ENCODE measurements around the gene RAPGEF4.

Gene RAPGEF4

DNA sequence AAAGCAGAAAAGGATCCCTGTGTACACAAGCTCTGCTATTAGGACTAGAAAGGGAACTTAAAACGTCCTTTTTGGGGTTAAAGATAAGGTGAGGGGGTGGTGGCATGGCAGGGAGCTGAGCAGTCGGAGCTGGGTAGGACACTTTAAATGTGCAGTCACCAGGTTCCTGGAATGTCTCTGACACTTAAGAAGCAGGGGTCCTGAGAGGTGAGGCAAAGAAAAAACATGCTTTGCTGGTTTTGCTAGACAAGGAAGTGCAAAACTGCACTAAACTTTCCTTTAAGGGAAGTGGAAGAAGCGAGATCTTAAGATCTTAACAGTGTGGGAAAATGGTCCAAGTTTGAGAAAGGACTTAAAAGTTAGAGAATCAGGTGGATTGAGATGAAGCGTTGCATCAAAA lies 240.5 kb downstream of the RAPGEF4 start:
- DNase-seq: no peak

DNA sequence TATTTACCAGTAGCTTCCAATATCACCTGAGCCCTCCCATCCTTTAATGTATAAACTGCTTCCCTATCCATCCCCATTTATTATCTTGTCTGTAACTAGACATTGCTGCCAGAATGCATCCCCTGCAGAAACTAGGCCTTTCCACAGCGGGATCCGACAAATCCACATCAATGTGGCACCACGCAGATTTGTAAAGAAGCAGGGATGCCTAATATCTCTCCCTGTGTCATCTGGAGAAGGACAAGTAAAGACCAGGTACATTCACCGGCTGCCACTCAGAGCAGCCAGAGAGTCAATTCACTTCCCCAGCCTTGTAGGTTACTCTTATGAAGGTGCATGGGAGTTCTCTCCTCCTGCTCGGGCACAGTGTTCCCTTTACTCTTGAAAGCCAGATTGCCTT lies 241.2 kb downstream of the RAPGEF4 start:
- DNase-seq: no peak

DNA sequence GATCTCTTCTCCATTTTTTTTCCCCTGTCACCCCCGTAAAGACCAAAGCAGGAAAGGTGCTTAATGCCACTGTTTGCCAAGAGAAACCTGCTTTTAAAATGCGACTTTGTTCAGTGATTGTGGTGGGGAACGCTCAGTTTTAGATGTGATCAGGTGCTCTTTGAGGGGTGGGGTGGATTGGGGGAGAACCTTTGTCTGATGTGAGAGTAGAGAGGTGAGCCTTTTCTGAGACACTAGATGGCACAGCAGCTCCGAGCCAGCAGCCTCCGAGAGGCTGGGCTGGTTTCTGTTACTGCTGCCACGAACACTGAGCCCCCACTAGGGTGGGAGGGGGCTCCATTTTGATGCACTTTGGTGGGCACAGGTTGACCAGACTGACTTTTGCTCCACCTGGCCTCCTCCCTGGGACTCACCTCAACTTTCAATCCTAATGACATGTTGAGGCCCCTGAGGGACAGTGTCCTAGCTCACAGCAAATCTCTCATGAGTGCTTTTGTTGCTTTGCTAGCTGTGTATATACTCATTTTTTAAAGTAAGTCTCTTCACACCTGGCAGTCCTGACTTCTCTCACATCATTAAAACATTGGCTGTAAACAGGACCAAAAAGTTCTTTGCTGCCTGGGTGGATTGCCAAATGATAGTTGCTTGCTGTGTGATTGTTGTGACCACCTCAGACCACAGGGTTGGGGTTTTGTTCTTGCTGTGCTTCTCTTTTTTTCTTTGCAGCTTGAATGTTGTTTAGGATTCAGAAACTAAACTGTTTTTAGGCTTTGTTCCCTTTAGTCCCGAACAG lies 241.8 kb downstream of the RAPGEF4 start:
- DNase-seq: no peak

DNA sequence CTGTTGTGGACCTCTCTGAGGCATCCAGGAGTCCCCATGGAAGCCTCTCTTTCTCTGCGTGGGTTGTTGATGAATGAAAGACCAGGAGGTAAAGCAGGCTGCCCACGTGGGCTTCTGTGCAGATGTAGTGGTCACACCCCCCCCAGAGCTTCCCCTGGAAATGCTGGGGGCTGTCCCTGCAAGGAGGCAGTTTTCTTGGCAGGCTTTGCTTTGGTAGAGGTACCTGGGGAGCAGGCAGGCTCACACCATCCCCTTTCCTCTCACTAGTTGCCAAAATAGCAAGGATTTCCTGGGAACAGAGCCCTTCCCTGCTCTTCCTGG lies 242.4 kb downstream of the RAPGEF4 start:
- DNase-seq: no peak

DNA sequence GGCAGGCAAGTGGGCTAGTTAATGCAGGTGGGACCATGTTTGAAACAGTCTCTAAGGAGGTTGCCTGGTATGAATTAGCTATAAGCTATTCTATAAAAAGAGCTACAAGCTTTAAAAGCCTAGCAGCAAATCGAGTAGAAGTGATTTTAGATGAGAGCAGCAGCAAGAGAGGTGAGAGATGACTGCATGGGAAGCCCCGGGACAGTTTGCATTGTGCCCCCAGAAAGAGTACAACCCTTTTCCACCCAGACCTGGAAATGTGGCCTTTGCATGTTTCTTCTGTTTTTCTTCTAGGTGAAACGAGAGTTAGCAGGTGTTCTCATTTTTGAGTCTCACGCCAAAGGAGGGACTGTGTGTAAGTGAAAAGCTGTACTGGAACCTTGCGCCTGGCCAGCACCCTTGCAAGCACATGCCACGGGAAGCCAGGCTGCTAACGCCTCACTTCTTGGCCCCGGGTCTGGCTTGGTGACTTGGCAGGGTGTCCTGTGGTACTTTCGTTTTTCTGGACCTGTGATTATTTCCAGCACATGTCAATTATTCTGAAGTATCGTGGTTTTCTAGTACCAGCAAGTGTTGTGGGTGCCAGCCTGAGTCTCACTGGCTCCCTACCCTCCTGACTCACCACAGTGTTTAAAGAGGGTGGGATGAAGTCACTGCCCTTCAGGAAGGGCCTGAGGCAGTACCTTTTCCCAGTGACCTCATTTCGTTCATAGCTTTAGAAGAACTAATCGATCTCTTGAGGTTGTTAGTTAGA lies 249.7 kb downstream of the RAPGEF4 start:
- peak; percentile 88 for DNase-seq

DNA sequence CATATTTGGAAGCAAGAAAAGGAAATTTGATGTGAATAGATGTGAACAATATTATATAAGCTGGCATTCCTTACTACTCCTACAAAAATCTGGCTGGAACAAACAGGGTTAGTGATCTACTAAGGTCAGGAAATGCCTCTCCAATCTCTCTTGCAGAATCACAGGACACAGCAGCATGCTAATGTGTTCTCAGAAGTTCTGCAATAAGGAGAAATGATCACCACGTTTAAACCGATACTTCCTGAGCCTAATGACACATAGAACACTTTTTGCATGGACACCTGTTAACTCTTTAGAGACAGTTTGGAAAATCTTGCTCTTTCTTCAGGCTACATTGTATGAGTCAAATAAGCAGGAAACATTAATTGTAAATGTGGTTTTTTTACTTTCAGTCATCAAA lies 250.4 kb downstream of the RAPGEF4 start:
- DNase-seq: peak; percentile 18

DNA sequence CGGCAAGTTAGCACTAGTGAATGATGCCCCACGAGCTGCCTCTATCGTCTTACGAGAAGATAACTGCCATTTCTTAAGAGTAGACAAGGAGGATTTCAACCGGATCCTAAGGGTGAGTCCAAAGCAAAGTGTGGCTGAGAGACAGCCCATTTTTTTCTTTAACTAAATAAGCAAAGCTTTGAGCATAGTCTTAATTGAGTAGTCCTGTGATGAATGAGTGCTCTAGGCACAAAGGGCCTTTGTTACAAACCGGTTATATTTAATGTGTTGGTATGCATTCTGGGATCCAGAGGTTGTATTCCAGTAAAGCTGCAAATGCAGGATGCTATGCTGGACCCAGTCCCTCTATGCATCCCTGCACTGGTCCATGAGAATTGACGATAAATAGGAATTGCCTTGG lies 253.1 kb downstream of the RAPGEF4 start:
- no peak for DNase-seq

DNA sequence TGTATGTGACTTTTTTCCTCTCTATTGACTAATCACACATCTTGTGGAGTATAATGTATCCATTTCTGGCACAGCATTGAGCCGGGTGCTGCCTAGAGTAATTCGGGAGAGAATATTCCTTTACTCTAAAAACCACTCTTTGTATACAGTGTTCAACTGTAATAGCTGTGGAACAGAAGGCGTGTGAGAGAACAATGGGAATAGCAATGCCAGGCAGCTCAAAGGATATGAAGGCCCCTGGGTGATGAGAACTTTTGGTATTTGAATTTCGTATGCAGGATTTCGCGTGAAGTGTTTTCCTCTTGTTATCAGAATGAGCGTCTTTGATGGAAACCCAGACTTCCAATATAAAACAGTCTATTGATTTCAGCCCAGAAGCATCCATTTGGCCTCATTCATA lies 255.4 kb downstream of the RAPGEF4 start:
- no peak for DNase-seq

DNA sequence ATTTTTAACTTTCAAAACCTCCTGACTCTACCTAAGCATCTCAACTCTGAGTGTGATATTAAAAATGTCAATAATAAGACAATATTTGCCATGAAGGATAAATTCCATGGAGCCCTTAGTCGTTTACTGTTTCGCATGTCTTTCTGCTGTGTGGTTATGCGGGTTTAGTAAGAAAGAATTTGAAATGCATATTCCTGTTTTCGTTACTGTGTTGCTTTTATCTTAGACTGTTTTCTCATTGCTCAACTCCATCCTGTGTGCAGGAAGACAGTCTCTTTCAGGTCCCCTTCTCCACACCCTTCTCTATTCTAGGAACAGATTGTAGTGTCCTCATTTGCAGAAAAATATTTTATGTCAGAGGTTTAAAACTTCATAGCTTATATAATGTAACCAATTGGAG lies 257.5 kb downstream of the RAPGEF4 start:
- DNase-seq: no peak

DNA sequence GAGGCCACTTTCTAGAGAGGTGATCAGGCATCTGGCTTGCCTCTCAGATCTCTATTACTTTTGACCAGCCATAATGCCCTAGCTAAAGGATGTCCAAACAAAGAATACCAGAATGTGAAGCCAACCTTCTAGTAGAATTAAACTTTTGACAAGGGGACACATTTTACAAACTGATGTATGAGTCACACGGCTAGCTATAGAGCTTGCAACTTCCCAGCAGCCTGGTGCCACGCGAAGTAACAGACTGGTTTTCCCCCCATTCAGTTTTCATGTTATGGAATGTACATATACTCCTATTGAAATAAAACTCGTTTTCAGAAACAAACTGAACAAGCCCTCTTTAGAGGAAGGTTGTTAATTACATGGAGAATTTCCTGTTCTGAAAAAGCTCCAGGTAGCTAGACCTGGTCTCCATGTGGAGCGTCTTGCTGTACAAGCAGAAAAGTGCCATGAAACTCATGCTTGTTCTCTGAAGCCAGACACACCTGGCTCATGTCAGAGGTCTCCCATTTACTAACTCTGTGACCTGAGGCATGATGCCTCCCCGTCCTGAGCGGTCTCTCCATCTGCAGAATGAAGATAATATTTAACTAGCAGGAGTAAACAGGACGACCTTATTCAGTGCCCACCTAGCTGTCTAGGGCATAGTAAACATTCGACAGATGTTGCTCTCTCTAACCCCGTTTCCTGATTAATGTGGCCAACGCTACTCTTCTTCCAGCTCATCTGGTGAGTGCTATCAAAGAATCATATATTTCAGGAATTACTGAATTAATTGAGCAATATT lies 258.5 kb downstream of the RAPGEF4 start:
- DNase-seq: no peak

DNA sequence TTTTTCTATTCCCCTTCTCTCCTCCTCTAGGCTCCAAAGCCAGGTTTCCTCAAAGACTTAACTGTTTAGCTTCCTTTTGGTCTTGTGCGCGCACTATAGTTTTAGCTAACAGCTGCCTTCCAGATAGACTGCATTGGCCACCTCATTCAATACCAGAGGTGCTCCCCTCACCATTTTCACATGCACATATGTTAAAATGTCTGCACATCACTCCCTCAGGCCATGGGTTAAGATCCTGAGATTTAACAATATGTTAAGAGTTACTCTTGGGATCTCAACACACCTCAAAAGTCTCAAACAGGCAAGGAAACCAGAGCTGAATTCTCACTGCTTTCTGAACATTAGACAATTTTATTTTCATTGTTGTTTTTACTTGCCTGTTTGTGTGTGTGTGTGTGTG lies 259.2 kb downstream of the RAPGEF4 start:
- no peak for DNase-seq

DNA sequence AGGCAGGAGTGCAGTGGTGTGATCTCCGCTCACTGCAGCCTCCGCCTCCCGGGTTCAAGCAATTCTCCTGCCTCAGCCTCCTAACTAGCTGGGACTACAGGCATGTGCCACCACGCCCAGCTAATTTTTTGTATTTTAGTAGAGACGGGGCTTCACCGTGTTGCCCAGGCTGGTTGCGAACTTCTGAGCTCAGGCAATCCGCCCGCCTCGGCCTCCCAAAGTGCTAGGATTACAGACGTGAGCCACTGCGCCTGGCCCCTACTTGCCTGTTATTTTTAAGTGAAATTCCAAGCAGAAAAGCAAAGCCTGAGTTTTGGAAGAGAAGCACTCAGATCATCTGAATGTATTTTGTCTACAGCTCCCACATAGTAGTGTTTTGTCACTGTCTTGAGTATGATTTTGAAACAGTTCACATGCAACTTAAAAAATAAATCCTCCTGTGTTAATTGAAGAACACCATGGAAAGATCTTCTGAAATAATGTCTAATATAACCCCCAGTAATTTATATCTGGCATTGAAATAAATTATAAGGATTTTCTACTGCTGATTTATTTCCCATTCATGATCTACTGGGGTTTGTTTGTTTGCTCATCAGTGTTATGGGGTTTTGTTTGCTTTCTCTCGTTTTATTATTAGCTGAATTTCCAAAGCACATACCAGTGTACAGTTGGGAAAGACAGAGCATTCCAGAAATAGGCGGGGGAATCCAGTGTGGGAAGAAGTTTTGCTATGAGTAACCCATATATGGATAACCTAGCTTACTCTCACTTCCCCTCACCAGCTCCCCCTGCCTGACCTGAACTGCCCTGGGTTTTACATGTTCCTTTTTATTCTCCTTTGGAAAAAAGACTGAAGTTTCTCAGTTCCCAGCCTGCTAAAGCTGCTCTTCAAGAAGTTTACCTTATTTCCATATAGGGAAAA lies 259.9 kb downstream of the RAPGEF4 start:
- DNase-seq: peak; percentile 88

DNA sequence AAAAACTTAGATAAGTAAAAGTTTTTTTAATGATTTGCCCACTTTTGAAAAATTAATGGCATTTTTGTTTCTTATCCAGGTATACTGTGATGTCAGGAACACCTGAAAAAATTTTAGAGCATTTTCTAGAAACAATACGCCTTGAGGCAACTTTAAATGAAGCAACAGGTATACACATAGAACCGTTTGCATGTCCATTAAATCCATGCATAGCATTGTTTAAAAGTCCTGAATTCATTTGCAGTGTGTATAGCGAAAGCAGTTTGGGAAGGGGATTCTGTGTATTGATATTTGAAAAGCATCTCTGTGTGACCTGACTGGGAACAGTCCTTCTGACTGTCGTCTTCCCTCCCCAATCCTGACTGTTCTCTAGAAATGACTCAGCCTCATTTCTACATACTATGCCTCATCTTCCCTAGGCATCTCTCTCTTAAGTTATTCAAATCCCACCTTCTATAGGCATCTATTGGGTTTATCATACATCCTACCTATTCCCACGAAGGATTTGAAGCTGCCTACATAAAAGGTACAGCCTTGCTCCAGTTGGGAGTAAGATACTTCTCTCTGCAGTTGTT lies 260.8 kb downstream of the RAPGEF4 start:
- peak; percentile 40 for DNase-seq

DNA sequence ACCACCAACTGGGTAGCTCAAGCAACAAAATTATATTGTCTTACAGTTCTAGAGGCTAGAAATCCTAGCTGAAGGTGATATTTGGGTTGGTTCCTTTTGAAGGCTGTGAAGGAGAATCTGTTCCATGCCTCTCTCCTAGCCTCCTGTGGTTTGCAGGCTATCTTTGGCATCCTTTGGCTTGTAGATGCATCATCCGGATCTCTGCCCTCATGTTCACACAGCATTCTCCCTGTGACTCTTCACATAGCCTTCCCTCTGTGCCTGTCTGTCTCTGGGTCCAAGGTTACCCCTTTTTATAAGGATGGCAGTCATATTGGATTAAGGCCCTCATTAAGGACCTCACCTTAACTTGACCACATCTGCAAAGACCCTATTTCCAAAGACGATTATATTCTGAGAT lies 261.4 kb downstream of the RAPGEF4 start:
- peak; percentile 18 for DNase-seq

DNA sequence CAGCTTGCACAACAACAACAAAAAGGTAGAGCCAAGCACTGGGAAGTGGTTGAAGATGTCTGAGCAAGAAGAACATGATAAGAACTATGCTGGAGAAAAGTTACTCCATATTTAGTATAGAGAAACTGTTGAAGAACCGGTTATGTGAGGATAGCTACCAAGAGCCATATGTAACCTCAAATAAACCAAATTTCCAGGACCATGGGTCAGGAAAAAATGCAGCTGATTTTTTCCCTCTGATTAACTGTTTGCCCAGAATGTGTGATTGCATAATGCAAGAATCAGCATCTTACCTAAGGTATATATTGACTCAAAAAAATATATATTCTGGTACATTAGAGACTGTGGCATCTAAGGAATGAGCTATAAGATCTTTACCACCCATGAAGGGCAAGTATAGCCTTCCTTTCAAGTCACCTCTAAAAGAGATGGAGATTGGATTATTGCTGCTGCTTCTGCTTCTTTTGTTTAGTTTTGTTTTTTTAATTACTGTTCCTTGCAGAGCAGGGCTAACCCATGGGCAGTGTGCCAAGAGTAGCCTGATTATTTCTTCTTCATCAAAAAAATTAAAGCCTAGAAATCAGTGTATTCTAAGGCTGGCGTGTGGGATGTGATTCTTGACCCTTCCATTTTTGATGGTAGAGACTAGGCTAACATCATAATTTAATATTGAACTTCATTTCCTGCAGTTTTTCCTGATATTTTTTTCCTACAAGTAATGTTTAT lies 263.1 kb downstream of the RAPGEF4 start:
- DNase-seq: no peak

DNA sequence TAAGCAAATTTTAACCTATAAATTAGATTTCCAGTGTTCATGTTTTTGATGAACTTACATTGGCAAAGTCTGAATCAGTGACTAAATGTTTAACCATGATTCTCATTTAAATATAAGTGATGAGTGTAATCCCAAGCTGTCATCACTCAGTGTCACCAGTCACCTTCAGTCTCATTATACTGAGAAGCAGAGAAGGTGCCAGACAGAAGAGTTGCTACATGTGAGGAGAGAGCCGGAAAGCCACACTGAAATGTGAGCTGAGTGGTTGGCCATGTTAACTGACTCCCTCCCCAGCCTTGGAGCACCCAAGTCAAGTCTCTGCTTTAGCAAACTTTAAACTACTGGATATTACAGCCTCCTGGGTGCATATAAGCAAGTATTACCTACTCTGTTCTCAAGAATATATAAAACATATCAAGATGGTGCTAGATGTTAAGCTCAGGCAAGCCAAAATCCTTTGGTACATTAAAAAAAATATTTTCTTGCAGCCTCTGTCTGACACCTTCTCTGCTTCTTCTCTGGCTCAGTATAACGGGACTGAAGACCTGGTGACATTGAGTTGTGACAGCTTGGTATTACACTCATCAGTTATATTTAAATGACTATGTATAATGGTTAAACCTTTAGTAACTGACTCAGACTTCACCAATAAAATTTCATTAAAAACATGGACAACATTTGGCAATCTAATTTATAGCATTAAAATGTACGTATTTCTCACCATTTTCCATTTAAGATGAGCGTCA lies 264.2 kb downstream of the RAPGEF4 start:
- DNase-seq: no peak

DNA sequence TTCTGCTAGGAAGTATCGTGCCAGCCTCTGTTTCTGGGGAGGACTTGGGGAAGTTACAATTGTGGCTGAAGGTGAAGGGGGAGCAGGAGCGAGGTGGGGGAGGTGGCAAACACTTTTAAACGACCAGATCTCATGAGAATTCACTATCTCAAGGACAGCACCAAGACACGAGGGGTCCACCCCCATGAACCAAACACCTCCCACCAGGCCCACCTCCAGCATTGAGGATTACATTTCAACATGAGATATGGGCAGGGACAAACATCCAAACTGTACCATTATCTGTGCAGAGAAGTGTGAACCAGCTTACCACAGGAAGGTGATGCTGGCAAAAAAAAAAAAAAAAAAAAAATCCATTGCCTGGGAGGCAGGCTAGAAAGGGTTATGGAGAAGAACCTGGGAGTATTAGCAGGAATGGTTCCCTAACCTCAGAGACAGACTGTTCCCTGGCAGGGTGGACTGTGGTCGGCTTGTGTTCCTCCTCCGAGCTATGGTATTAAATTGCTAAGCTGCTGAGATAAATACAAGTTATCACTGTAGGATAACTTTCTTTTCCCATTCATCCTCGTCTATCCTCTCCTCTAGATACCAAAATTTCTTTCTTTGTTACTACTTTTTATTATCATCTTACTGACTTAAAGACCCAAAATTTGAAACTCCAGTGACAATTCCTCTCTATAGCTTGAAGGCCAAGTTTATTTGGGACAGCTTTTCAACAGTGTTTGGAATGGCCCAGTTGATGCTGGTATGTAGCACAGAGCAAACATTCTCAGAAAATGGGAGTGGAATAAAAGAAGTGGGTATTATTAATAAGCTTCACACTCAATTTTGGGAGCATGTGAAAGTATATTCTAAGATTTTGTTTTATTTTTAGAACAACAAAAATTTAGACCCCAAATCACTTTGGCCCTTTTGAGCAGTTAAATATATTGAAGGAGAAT lies 266.3 kb downstream of the RAPGEF4 start:
- no peak for DNase-seq

DNA sequence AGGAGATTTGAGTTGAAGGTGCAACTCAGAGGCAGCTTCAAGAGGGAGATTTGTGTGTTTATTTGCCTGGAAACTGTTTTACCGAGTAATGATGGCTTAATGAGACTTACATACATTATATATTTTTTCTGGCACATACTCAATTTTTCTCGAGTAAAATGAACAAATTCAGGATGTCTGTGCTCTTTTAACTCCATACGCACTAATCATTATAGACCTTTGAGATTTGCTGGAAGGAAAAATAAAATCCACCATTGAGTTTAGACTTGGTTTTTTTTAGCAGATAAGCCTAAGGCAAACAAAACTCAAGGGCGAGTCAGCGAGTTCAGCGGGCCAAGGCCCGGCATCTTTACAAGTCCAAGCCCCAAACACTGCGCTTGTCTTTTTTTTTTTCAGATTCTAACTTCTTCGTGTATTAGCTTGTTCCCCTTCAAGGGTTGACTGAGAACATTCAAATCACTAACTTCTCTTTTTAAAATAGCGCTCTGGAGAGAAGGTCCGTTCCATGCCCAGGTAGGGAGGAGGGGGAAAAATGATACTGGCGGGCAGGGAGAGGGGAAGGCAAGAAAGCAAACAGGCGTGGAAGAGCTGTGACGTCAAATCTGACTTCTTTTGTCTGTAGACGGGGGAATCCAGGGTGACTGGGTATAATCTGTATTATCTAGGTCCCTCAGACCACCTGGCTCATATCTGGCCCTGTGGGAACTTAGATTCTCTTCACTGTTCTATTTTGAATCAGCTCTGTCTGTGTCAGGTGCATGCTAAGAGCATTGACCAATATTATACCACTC lies 267.3 kb downstream of the RAPGEF4 start:
- DNase-seq: peak; percentile 35

DNA sequence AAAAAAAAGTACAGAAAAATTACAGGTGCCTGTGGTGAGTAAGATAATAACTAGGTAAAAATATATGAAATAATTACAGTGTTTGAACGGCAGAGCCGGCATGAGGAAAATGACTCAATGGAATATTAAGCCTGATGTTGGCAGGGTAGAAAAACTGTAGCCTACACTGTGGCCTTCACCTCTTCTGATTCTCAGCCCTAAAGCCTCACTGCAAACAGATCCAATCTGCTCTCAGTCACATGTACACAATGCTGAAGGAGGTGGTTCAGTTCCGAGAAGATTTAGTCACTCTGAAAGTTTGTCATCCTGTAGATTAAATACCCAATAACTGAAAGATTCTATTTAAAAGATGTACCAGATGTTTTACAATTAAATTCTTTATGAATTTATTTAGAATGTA lies 273.1 kb downstream of the RAPGEF4 start:
- DNase-seq: no peak
